SKM-1 treated with dmso at 0.1 percent for 144 hours (cell line): ENCODE data around the gene LSG1.

Experiments
- DNase-seq: peaks from one replicate; lab custom pipeline; 2025; ENCODE audit not compliant: unreplicated experiment; lab: John Stamatoyannopoulos, UW

LSG1 gene

DNA sequence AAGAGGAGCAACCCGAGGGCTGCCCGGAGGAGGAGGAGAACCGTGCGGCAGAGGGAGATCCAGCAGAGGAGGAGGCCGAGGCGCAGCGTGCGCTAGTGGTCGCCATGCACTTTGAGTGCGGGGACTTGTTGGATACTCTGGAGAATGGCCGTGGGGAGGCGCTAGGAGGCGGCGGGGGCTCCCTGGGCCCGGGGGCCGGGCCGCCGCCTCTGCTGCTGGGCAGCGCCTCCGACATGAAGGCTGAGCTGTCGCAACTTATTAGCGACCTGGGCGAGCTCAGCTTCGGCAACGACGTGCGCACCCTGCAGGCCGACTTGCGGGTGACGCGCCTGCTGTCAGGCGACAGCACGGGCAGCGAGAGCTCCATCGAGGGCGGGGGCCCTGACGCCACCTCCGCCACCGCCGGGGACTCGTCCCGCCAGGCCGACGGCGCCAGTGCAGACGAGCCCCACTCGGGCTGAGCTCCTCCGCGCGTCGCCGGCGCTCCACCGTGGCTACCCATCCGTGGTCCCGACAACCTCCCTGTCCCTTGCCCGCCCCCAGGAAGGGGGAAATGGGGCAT is 15.7 kb upstream of the LSG1 start:
- DNase-seq = no peak

DNA sequence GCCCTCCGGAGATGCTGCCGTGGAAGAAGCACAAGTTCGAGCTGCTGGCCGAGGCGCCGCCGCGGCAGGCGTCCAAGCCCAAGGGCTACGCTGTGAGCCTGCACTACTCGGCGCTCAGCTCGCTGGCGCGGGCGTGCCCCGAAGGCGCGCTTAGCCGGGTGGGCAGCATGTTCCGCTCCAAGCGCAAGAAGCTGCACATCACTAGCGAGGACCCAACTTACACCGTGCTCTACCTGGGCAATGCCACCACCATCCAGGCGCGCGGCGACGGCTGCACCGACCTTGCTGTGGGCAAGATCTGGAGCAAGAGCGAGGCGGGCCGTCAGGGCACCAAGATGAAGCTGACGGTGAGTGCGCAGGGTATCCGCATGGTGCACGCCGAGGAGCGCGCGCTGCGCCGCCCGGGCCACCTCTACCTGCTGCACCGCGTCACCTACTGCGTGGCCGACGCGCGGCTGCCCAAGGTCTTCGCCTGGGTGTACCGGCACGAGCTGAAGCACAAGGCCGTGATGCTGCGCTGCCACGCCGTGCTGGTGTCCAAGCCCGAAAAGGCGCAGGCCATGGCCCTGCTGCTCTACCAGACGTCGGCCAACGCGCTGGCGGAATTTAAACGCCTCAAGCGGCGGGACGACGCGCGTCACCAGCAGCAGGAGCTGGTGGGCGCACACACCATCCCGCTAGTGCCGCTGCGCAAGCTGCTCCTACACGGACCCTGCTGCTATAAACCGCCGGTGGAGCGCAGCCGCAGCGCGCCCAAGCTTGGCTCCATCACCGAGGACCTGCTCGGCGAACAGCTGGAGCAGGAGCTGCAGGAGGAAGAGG is 15.0 kb upstream of the LSG1 start:
- DNase-seq = no peak

DNA sequence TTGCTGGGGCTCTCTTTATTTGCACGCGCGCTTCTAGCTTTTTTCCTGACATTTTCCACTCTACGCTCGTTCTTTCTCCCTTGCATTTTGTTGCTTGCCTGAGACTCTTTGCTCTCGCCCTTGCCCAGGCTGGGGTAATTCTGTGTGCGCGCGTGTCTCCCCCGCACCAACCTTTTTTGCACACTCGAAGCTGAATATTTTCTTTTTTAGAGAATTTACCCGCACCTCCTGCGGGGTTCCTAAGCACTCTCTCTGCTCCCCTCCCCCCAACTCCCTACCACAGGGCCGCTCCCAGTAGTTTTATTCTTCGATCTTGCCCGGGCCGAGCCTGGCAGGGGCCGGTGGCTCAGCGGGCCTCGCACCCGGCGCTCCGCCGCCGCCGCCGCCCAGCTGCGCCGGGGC is 14.4 kb upstream of the LSG1 start:
- no peak for DNase-seq

DNA sequence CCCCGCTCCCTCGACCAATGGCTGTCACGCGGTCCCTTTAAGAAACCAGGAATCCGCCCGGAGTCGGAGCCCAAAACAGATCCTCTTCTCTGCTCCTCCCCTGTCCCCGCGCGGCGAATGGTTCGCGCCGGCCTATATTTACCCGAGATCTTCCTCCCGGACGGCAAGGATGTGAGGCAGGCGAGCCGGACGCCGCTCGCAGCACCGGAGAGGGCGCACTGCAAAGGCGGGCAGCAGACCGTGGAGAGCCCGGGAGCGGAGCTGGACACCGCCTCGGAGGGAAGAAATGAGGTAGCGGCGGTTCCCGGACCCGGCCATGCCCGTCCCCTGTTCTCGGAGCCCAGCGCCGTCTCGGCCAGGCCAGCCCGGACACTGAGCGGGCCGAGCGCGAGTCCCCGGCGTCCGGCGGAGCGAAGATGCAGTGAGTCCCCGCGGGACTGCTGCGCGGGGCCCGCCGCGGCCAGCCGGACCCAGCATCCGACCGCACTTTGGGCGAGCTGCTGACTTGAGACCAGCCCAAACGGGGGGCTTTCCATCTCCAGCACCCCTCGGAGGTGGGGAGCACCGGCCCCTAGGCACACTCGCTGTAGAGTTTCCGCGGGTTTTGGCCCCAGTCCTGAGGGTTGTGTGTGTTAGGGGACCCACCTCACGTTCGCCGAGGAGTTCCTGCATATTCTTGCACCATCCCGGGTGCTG is 13.9 kb upstream of the LSG1 start, which contains the start of gene FAM43A:
Gene FAM43A, plus strand, starts transcription at position 166 of the 696 bp plus-strand sequence. CDS start 944 bp downstream, outside the sequence.
- DNase-seq = peak; percentile 83

DNA sequence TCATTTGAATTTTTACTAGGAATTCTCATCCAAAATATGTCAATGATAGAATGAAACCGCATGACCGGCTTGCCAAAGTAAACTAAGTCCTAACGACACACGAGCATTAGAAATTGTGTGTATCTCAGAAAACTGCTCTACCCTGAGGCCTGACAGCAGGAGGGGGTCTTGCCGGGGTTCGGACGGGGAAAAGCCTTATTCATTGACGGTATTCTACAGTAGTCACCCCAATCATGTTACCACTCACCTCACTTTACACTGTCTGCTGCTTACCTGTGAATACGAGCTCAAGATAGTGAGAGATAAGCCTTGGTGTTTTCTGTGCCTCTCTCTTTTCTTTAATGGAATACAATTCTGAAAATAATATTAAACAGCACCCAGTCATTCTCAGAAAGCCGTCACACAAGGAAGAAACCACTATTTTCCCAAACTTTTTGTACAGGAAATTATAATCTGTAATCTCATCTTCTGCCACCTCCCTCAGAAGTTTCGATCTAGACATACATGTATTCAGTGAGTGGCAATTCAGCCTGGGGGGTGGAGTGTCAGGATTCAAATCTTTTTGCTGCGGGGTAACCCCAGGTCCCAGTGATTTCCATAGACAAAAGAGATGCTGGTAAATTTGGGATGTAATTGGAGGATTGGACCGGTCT is 13.2 kb upstream of the LSG1 start:
- DNase-seq = no peak

DNA sequence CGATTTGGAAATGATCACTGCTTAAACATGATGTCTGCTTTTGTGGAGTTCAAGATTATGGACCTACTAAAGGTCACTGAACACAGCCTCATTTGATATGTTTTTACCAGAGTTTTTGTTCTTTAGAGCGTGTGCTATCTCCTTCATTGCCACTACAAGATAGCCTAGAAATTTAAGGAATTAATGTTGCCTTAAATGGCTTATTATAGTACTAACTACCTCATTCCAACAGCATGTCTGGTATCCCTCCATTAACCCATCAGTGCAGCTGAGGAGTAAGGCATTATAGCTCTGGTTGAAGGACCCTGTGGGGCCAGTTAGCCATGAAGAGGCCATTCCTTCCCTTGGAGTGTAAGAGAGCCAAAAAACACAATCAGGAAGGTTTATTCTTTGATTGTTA is 11.4 kb upstream of the LSG1 start:
- DNase-seq = no peak

DNA sequence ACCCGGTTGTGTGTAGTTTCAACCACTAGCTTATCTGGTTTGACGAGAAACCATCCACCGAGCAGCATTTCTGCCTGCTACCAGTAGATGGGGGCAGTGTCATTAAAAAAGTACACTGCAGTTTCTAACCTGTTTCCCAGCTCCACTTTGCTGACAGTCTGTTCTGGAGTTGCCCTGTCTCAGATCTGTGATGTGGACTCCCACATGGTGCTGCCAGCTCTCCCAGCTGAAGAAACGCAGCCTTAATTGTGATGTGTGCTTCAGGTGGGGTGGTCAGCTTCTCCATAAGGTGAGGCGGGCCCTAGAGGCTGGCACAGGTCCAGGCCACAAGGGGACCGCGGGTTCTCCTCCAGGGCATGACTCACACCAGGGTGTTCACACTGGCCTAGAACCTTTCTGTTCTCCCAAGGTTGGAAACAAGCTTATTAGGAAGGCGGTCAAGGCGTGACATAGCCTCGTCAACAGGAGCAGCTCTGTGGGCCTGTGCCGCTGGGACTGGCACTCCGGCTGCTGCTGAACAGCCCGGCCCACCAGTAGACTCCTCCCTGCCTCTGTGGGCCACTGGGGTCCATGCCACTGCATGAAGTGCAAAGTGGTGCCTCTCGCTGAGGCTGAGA is 10.8 kb upstream of the LSG1 start:
- DNase-seq = peak; percentile 81

DNA sequence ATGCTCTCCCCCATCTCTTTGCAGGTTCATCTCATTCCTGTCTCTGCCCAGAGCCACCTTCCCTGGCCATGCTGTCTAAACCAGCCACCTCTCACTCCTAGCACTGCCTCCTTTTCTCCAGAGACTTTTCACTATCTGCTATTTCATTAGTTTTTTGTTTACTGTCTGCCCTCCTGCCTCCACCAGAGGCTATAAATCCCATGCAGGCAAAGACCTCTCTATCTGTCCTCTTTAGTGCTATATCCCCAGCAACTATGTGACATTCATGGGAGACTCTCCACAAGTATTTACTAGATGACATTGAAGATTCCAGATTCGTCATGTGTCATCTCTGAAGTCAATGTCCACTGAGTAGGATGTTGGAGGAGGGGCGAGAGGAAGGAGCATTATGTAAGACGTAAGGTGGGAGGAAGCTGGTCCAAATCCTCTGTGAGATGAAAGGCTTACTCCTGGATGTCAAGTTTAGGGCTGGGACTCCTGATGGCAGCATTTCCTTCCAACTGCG is 10.2 kb upstream of the LSG1 start:
- DNase-seq = no peak

- DNase-seq = no peak
These were observed 9.1 kb upstream of the LSG1 start for GRCh38 chr3:194680888-194681615.

GRCh38 chr3:194676471-194676870 is 4.5 kb upstream of the LSG1 start:
- DNase-seq = no peak

DNA sequence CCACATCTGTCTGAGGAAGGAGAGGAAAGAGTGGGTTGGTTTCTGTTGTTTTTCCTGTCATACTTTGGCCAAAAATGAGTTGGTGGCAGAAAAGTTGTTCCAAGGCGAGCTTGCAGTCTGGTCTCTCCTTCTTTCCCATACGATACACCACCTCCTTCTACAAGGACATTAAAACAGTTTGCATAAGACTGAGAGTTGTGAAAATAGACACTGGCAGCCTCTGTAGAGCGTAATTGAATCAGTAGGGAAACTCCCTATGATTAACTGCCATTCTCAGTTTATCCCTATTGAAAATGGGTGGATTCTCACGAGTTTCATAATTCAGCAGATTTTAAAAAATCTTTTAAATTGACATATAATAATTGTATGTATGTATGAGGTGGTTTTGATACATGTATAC is 3.7 kb upstream of the LSG1 start:
- DNase-seq = no peak

- DNase-seq = no peak
These were observed 3.2 kb upstream of the LSG1 start for GRCh38 chr3:194675081-194675640.

GRCh38 chr3:194673761-194674160 is 1.8 kb upstream of the LSG1 start:
- no peak for DNase-seq

DNA sequence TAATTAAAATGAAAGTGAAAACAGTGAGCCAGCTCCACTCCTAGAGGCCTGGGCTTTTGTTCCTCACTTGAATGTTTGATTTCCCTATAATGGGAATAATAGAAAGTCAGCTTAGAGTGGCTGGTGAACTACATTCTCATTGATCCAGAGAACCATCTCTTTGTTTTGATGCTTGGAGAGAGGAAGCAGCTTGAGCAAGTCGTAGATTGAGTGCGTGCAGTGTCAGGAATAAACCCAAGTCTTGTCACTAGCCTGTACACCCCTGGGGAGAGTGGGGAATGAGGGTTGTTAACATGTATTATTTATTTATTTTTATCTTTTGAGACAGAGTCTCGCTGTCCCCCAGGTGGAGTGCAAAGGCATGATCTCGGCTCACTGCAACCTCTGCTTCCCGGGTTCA is 885 bp upstream of the LSG1 start:
- DNase-seq = no peak

- peak; percentile 46 for DNase-seq
These were observed 486 bp downstream of the LSG1 start for GRCh38 chr3:194671511-194671899.

DNA sequence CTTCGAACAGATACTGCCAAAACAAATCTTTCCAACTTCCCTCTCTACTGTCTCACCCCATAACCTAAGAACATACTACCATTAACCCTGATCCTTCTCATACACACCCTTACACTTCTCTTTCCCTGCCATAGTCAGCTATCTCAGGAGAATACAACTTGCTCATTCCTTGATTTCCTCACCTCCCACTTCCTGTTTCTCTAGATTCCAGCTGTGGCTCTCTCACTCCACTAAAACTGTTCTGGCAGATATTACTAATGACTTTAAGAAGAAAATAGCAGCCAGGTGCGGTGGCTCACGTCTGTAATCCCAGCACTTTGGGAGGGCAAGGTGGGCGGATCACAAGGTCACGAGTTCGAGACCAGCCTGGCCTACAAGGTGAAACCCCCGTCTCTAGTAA is 4.6 kb downstream of the LSG1 start:
- no peak for DNase-seq

GRCh38 chr3:194664857-194665256 is 7.1 kb downstream of the LSG1 start:
- no peak for DNase-seq

DNA sequence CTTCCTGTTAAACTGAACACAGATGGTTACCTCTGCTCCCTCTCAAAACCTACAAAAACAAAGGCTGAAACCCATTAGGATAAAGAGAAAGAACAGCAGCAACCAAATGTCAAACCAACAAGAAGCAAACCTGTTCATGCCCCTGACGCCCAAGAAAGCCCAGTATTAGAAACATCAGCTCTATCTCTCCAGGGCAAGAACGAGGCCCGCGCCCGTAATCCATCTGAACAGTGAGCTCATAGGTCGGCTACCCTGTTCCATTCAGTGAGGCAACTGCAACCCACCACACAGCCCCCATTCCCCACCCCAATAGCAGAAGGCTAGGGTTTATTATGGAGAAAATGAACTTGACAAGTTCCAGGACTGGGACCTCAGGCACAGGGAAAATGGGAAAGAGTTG is 10.0 kb downstream of the LSG1 start:
- DNase-seq = no peak

- no peak for DNase-seq
These were observed 10.6 kb downstream of the LSG1 start for GRCh38 chr3:194661374-194661773.

DNA sequence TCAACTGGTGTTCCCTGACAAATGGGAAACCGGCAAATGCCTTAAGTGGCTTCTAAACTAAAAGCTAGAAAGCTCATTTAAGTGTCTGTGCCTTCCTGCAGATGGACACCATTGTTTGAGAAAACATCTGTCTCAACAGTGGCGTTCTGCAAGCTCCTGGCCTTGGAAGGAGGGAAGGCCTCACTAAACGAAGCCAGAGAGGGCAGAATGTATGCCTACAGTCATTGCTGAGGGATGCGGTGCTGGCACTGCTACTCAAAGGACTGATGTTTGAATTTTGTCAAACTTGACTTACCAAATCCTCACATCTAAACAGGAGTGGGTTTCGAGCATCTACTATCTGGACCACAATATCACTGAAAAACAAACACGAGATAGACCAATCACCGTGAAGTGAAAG is 12.2 kb downstream of the LSG1 start:
- no peak for DNase-seq
